GM10847 (cell line): Measurements from ENCODE around the gene METTL15.

Experiments
- POLR2A ChIP-seq: IDR thresholded peaks from 2 replicates; pipeline ENCODE4 v1.6.1; 2011; ENCODE audit not compliant: insufficient read length; ENCODE audit errors: extremely low read depth

Gene METTL15

GRCh38 chr11:28107750-28108618 is at the start of gene METTL15, which contains the start of gene KIF18A:
Gene METTL15 (plus strand): TSS chr11:28108388. CDS start chr11:28113335, 4,947 bp downstream.
Gene KIF18A (minus strand): TSS chr11:28108156. CDS start chr11:28097947, 10,209 bp downstream.
- TF ChIP-seq POLR2A = peak; percentile 72

GRCh38 chr11:28071305-28071704 is 36.9 kb upstream of the METTL15 start:
- TF ChIP-seq POLR2A = no peak

GRCh38 chr11:28072321-28072720 is 35.9 kb upstream of the METTL15 start:
- no peak for TF ChIP-seq POLR2A

- no peak for TF ChIP-seq POLR2A
Measured at GRCh38 chr11:28077521-28077920, 30.7 kb upstream of the METTL15 start.

- TF ChIP-seq POLR2A = no peak
Measured at GRCh38 chr11:28083118-28083517, 25.1 kb upstream of the METTL15 start.

- no peak for TF ChIP-seq POLR2A
Measured at GRCh38 chr11:28086569-28086968, 21.6 kb upstream of the METTL15 start.

- TF ChIP-seq POLR2A = no peak
Measured at GRCh38 chr11:28089378-28089777, 18.8 kb upstream of the METTL15 start.

GRCh38 chr11:28090052-28090749 is 18.0 kb upstream of the METTL15 start:
- no peak for TF ChIP-seq POLR2A

GRCh38 chr11:28092786-28093185 is 15.4 kb upstream of the METTL15 start:
- TF ChIP-seq POLR2A = no peak

- no peak for TF ChIP-seq POLR2A
Measured at GRCh38 chr11:28098257-28098656, 9.9 kb upstream of the METTL15 start.

- no peak for TF ChIP-seq POLR2A
Measured at GRCh38 chr11:28099715-28100114, 8.5 kb upstream of the METTL15 start.

GRCh38 chr11:28100665-28101064 is 7.5 kb upstream of the METTL15 start:
- no peak for TF ChIP-seq POLR2A

- TF ChIP-seq POLR2A = no peak
Measured at GRCh38 chr11:28104425-28104824, 3.8 kb upstream of the METTL15 start.

GRCh38 chr11:28104984-28105383 is 3.2 kb upstream of the METTL15 start:
- no peak for TF ChIP-seq POLR2A

- no peak for TF ChIP-seq POLR2A
Measured at GRCh38 chr11:28105869-28106268, 2.3 kb upstream of the METTL15 start.
